ENCODE data around the gene PARD3B. TPM values are rescaled to one million over a fixed set of nuclear protein-coding genes. Genes with fewer than 3 reads are reported as not detected.

Gene PARD3B
- total RNA-seq, 1 experiment from 2014 or later = 6.4 TPM

DNA sequence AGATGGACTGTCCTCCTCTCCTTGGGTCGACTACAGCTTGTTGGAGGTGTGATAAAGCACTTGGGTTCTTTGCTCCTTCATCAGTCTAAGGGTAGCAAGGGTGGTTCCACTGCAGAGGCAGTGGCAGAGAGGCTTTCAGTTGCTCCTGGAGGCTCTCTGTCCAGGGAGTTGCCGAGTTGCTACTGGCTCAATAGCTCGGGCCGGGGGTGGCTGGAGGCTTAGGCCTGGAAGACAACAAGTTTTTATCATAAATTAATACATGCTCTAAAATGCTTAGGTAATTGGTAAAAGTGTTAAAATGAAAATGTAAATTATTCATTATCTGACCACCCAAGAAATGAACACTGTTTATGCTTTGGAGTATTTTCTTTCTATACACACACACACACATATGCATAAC is 975.0 kb downstream of the PARD3B start:
- Histone ChIP-seq H2BK20ac (ENCODE audit: low read depth, low read length, poor library complexity, severe bottlenecking) (no peak overlapping the region), H3K27ac (ENCODE audit: insufficient read length, low read depth, low read length) (no peak overlapping the region), H3K9ac (ENCODE audit: extremely low read depth, insufficient read length, low read length) (no peak overlapping the region), H3K18ac (ENCODE audit: insufficient read length, low read depth, low read length) (no peak overlapping the region), H3K79me1 (ENCODE audit: insufficient read depth, low read depth, low read length, poor library complexity, severe bottlenecking) (no peaks in the 10 kb centered on the region), H3K4me1 (ENCODE audit: insufficient read depth, low read length) (no peaks in the 10 kb centered on the region), H2AFZ (ENCODE audit: low read length) (no peak overlapping the region), H2AK5ac (ENCODE audit: insufficient read length, low read length) (no peak overlapping the region), H4K20me1 (ENCODE audit: control insufficient read depth, insufficient read depth, insufficient read length) (no peaks in the 10 kb centered on the region), H3K79me2 (ENCODE audit: insufficient read depth, low read length) (no peaks in the 10 kb centered on the region), H2BK5ac (ENCODE audit: insufficient read length, low read length) (no peak overlapping the region), H3K4ac (ENCODE audit: low read depth, low read length) (no peak overlapping the region), H3K23me2 (ENCODE audit: insufficient read length, low read depth, low read length, poor library complexity, severe bottlenecking) (no peaks in the 10 kb centered on the region), H3K9me3 (ENCODE audit: control insufficient read depth, low read depth, low read length) (no peaks in the 10 kb centered on the region), H4K5ac (ENCODE audit: insufficient read length, low read depth, low read length) (no peak overlapping the region), H3T11ph (ENCODE audit: low read length) (no peak overlapping the region), H4K8ac (replicated peaks; ENCODE audit: insufficient read length, low read depth, low read length) (no peak overlapping the region), H3K23ac (ENCODE audit: insufficient read length, low read depth, low read length) (no peak overlapping the region), H3K4me2 (ENCODE audit: insufficient read depth, insufficient read length, low read length) (no peak overlapping the region), H3K27me3 (ENCODE audit: insufficient read depth, low read length) (no peaks in the 10 kb centered on the region), H2BK15ac (ENCODE audit: low read depth, low read length) (no peak overlapping the region), H3K14ac (ENCODE audit: insufficient read depth, low read length) (no peak overlapping the region), H3K56ac (ENCODE audit: insufficient read length, low read depth, low read length) (no peak overlapping the region), H2BK120ac (ENCODE audit: low read depth, low read length, poor library complexity, severe bottlenecking) (no peak overlapping the region), H4K91ac (ENCODE audit: insufficient read length, low read depth, low read length) (no peak overlapping the region), H2BK12ac (ENCODE audit: insufficient read length, low read depth, low read length) (no peak overlapping the region)
- H3K27me3 Mint-ChIP-seq (ENCODE audit: low read depth) = no peaks in the 10 kb centered on the region; the same call in 1 of the 2 replicates
- TF ChIP-seq, protein P1, sequence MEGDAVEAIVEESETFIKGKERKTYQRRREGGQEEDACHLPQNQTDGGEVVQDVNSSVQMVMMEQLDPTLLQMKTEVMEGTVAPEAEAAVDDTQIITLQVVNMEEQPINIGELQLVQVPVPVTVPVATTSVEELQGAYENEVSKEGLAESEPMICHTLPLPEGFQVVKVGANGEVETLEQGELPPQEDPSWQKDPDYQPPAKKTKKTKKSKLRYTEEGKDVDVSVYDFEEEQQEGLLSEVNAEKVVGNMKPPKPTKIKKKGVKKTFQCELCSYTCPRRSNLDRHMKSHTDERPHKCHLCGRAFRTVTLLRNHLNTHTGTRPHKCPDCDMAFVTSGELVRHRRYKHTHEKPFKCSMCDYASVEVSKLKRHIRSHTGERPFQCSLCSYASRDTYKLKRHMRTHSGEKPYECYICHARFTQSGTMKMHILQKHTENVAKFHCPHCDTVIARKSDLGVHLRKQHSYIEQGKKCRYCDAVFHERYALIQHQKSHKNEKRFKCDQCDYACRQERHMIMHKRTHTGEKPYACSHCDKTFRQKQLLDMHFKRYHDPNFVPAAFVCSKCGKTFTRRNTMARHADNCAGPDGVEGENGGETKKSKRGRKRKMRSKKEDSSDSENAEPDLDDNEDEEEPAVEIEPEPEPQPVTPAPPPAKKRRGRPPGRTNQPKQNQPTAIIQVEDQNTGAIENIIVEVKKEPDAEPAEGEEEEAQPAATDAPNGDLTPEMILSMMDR (conservative IDR thresholded peaks at IDR 0.05) = no peak
- H3K36me3 Mint-ChIP-seq (ENCODE audit: insufficient read depth in 1 of 3, low read depth in 3 of 3) = no peaks in the 10 kb centered on the region; a peak in 2 of 7 replicates
- WGBS (ENCODE audit: extremely low coverage, insufficient read length, low lambda C conversion rate) = no CpG with 5 or more reads among the region's 4 CpGs
- H3K4me3 Mint-ChIP-seq = no peak overlapping the region
- no peak for DNase-seq
- H3K27ac Mint-ChIP-seq = no peak overlapping the region
- peaks cover 8 to 9% of the 10 kb centered on the region in 2 experiments; a peak in 3 of 4 replicates for H3K4me1 Mint-ChIP-seq
- peaks cover 0 to 9% of the 10 kb centered on the region in 2 experiments; a peak in 4 of 5 replicates for H3K9me3 Mint-ChIP-seq

All from H9 (cell line).